C4-2B (cell line): ENCODE results near the gene KPNA2.

Source experiments
- ZFX ChIP-seq: fragments of 450-650 bp; IDR thresholded peaks from 2 replicates; pipeline ENCODE4 v1.6.1; 2017
- TF ChIP-seq, protein P1 (sequence below): fragments of 450-650 bp; conservative IDR thresholded peaks from 2 replicates; pipeline ENCODE4 v1.5.1; 2017; ENCODE audit warnings: mild to moderate bottlenecking

DNA sequence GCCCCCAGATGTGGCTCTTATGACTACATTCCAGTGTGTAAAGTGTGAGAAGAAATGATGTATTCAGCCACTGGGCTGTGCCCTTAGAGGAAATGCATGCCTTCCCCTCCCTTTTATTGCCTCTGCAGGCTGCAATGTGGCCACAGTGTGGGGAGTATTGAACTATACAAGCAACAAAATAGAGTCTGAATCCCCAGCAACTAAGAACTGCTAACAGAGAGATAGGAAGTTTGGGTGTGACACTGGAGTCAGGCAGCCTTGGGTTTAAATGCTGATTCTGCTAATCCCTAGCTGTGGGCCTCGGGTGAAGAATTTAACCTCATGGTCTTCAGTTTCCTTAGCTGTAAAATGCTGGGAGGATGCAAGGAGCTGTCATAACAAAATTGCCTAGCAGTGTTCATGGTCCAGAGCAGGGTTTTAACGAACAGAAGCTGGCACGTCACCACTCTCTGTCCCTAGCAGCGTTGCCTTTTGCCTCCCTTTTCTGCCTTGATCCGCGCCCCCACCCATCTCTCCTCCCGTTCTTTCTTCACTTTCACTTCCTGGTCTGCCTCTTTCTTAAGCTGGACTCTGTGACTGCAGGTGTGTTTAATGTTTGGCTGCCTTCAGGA lies 50.3 kb downstream of the KPNA2 start:
- TF ChIP-seq, protein P1, sequence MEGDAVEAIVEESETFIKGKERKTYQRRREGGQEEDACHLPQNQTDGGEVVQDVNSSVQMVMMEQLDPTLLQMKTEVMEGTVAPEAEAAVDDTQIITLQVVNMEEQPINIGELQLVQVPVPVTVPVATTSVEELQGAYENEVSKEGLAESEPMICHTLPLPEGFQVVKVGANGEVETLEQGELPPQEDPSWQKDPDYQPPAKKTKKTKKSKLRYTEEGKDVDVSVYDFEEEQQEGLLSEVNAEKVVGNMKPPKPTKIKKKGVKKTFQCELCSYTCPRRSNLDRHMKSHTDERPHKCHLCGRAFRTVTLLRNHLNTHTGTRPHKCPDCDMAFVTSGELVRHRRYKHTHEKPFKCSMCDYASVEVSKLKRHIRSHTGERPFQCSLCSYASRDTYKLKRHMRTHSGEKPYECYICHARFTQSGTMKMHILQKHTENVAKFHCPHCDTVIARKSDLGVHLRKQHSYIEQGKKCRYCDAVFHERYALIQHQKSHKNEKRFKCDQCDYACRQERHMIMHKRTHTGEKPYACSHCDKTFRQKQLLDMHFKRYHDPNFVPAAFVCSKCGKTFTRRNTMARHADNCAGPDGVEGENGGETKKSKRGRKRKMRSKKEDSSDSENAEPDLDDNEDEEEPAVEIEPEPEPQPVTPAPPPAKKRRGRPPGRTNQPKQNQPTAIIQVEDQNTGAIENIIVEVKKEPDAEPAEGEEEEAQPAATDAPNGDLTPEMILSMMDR = no peak
- TF ChIP-seq ZFX = no peak
